Cardiac muscle cell (in vitro differentiated cells and primary cell): ENCODE data around the gene ALDH1A2. TPM values are rescaled to one million over a fixed set of nuclear protein-coding genes. Genes with fewer than 3 reads are reported as not detected.
A peak's percentile ranks its signal among the peaks of the same experiment; 100 is the strongest.

Experiments used
- DNase-seq, 2 donors: peaks; one replicate each; pipeline versions ENCODE4 v3.0.0 to v3.0.0-alpha.2; 2010 to 2017; ENCODE audit warnings: low read depth in 1 of 2, low spot score in 1 of 2
- H3K27ac ChIP-seq: fragments of 200-600 bp; sonication (generic); 2 replicates; pipeline ENCODE4 v1.5.1; 2016
- H3K27me3 ChIP-seq: fragments of 200-600 bp; sonication (generic); 2 replicates; pipeline ENCODE4 v1.6.0; 2016; ENCODE audit warnings: control low read depth
- H3K36me3 ChIP-seq: fragments of 200-600 bp; sonication (generic); 2 replicates; pipeline ENCODE4 v1.5.1; 2016; ENCODE audit warnings: control low read depth
- H3K4me1 ChIP-seq: fragments of 200-600 bp; sonication (generic); 2 replicates; pipeline ENCODE4 v1.8.1; 2017; ENCODE audit warnings: low read depth, mild to moderate bottlenecking, mixed run types
- H3K4me3 ChIP-seq: fragments of 200-600 bp; sonication (generic); 2 replicates; pipeline ENCODE4 v1.5.1; 2016; ENCODE audit warnings: mild to moderate bottlenecking
- H3K9me3 ChIP-seq: fragments of 200-600 bp; sonication (generic); 2 replicates; pipeline ENCODE4 v1.5.1; 2017; ENCODE audit warnings: low read depth, mild to moderate bottlenecking, control low read depth
- CTCF ChIP-seq: IDR thresholded peaks from 2 replicates; pipeline ENCODE4 v1.5.1; 2012; ENCODE audit warnings: low read depth, mild to moderate bottlenecking, low read length
- polyA plus RNA-seq: library from polyadenylated mRNA; unstranded; fragments of >200 nt; fragmentation: Nextera tagmentation; extraction: Ambion mirVana; gene quantifications from 2 replicates; pipeline ENCODE4 v1.2.1, GENCODE V29; 2016
- total RNA-seq: library from RNA; depleted of rRNA; stranded (reverse); fragments of >200 nt; gene quantifications from 2 replicates; pipeline ENCODE4 v1.2.3, GENCODE V29; 2016

ALDH1A2 gene
- total and polyA plus RNA-seq, 2 experiments from 2014 or later = 3.5 to 4.0 TPM

- H3K4me1 ChIP-seq = no peaks in the 10 kb centered on the region
- peak; percentile 71 to 82 for DNase-seq
- H3K36me3 ChIP-seq = no peaks in the 10 kb centered on the region
- TF ChIP-seq CTCF = peak; percentile 94
- no peaks in the 10 kb centered on the region for H3K9me3 ChIP-seq
- H3K4me3 ChIP-seq = peak overlapping the region; percentile 38
- H3K27ac ChIP-seq = no peak overlapping the region
- peaks cover 67% of the 10 kb centered on the region for H3K27me3 ChIP-seq
Measured at GRCh38 chr15:58066042-58066867, 744 bp upstream of the ALDH1A2 start.

GRCh38 chr15:58064980-58065444, 499 bp downstream of the ALDH1A2 start:
- Histone ChIP-seq H3K4me3 (peak overlapping the region; percentile 38), H3K36me3 (no peaks in the 10 kb centered on the region), H3K27ac (no peak overlapping the region), H3K4me1 (no peaks in the 10 kb centered on the region), H3K9me3 (no peaks in the 10 kb centered on the region), H3K27me3 (peaks cover 77% of the 10 kb centered on the region)
- peak in 1 of 2 donors; percentile 37 for DNase-seq
- no peak for TF ChIP-seq CTCF

- peaks cover 79% of the 10 kb centered on the region for H3K27me3 ChIP-seq
Measured at GRCh38 chr15:58064082-58064979, 1.2 kb downstream of the ALDH1A2 start.

GRCh38 chr15:58063614-58064013, 1.9 kb downstream of the ALDH1A2 start:
- no peaks in the 10 kb centered on the region for H3K9me3 ChIP-seq
- H3K36me3 ChIP-seq = no peaks in the 10 kb centered on the region
- H3K27me3 ChIP-seq = peaks cover 86% of the 10 kb centered on the region
- H3K4me3 ChIP-seq = no peak overlapping the region
- no peak for DNase-seq
- TF ChIP-seq CTCF = no peak
- no peak overlapping the region for H3K27ac ChIP-seq
- no peaks in the 10 kb centered on the region for H3K4me1 ChIP-seq

More at GRCh38 chr15:58064082-58064979, 1.2 kb downstream of the ALDH1A2 start:
- no peaks in the 10 kb centered on the region for H3K9me3 ChIP-seq
- H3K4me3 ChIP-seq = no peak overlapping the region
- H3K4me1 ChIP-seq = no peaks in the 10 kb centered on the region
- no peaks in the 10 kb centered on the region for H3K36me3 ChIP-seq
- no peak for TF ChIP-seq CTCF
- no peak for DNase-seq
- H3K27ac ChIP-seq = no peak overlapping the region

- Histone ChIP-seq H3K36me3 (no peaks in the 10 kb centered on the region), H3K4me3 (no peak overlapping the region), H3K4me1 (no peaks in the 10 kb centered on the region), H3K27me3 (peaks cover 89% of the 10 kb centered on the region), H3K9me3 (no peaks in the 10 kb centered on the region), H3K27ac (no peak overlapping the region)
- TF ChIP-seq CTCF = no peak
- no peak for DNase-seq
Measured at GRCh38 chr15:58062983-58063382, 2.5 kb downstream of the ALDH1A2 start.
